WI38 (cell line): Measurements from ENCODE around the gene RACK1.
A peak's percentile ranks its signal among the peaks of the same experiment; 100 is the strongest.

Experiments
- H3K4me3 ChIP-seq: 2 replicates; pipeline ENCODE4 v1.5.1; 2011; ENCODE audit warnings: low read depth, mild to moderate bottlenecking, control low read depth, low read length
- TF ChIP-seq, protein P1 (sequence below): IDR thresholded peaks from 2 replicates; pipeline ENCODE4 v1.5.1; 2012; ENCODE audit warnings: low read depth, mild to moderate bottlenecking, control low read depth, low read length

RACK1 gene

GRCh38 chr5:181189363-181189961 is 54.2 kb downstream of the RACK1 start:
- H3K4me3 ChIP-seq: peak overlapping the region; percentile 82
- TF ChIP-seq, protein P1, sequence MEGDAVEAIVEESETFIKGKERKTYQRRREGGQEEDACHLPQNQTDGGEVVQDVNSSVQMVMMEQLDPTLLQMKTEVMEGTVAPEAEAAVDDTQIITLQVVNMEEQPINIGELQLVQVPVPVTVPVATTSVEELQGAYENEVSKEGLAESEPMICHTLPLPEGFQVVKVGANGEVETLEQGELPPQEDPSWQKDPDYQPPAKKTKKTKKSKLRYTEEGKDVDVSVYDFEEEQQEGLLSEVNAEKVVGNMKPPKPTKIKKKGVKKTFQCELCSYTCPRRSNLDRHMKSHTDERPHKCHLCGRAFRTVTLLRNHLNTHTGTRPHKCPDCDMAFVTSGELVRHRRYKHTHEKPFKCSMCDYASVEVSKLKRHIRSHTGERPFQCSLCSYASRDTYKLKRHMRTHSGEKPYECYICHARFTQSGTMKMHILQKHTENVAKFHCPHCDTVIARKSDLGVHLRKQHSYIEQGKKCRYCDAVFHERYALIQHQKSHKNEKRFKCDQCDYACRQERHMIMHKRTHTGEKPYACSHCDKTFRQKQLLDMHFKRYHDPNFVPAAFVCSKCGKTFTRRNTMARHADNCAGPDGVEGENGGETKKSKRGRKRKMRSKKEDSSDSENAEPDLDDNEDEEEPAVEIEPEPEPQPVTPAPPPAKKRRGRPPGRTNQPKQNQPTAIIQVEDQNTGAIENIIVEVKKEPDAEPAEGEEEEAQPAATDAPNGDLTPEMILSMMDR: no peak

DNA sequence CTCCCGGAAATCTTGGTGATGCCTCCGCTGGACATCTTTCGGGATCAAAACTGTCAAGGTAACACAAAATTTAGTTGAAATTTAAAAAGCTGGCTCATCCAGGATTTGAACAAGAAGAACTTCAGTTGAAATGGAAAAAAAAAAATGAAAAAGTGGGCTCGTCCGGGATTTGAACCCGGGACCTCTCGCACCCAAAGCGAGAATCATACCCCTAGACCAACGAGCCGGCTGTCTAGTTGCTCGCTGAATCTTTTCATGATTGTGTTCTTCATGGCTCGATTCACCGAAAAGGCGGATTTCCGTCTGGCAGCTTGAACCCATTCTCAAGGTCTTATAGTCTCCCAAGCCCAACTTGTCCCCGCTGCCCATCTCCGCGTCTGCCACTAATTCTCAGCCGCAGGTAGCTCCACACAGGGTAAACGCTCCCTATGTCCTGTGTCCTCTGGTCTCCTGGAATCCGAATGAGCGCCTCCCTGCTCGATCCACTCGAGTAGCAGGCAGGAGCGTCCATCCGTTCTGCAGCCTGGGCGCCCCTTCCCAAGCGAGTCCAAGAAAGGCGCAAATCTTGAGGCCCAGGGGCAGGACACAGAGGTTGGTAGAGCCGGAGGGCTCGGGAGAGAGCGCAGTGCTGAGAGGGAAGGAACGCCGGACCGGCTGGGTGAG is 54.9 kb downstream of the RACK1 start:
- peak overlapping the region; percentile 82 for H3K4me3 ChIP-seq
- TF ChIP-seq, protein P1: no peak

GRCh38 chr5:181187500-181188213 is 56.0 kb downstream of the RACK1 start:
- TF ChIP-seq, protein P1: no peak
- peak overlapping the region; percentile 82 for H3K4me3 ChIP-seq

- TF ChIP-seq, protein P1: no peak
- H3K4me3 ChIP-seq: peak overlapping the region; percentile 82
Observed at GRCh38 chr5:181186986-181187499, 56.7 kb downstream of the RACK1 start.
